Endothelial cell of umbilical vein (primary cell): Measurements from ENCODE around the gene SDR39U1.

ENCODE experiments used
- CTCF ChIP-seq, 2 donors: IDR thresholded peaks; 1 replicate in 1 of 2; 2 replicates in 1 of 2; pipeline ENCODE4 v1.5.1; 2011; ENCODE audit warnings: low read length in 2 of 2, mild to moderate bottlenecking in 2 of 2, moderate library complexity in 2 of 2, control low read depth in 1 of 2, inconsistent platforms in 1 of 2, low read depth in 1 of 2; ENCODE audit not compliant: insufficient read depth in 1 of 2; ENCODE audit errors: extremely low read depth in 1 of 2
- EZH2 ChIP-seq: IDR thresholded peaks from 2 replicates; pipeline ENCODE4 v1.6.1; 2012; ENCODE audit warnings: borderline replicate concordance, low read depth, mild to moderate bottlenecking, moderate library complexity, low read length, inconsistent platforms; ENCODE audit not compliant: severe bottlenecking
- FOS ChIP-seq: IDR thresholded peaks from 2 replicates; pipeline ENCODE4 v1.6.1; 2011; ENCODE audit warnings: mild to moderate bottlenecking, low read length, moderate library complexity, borderline replicate concordance; ENCODE audit not compliant: insufficient read depth
- GATA2 ChIP-seq: IDR thresholded peaks from 2 replicates; pipeline ENCODE4 v1.7.0; 2011; ENCODE audit warnings: low read depth, mild to moderate bottlenecking, moderate library complexity, mixed read lengths, low read length; ENCODE audit not compliant: insufficient read length, insufficient read depth
- JUN ChIP-seq: IDR thresholded peaks from 2 replicates; pipeline ENCODE4 v1.6.1; 2011; ENCODE audit warnings: borderline replicate concordance, low read depth; ENCODE audit not compliant: insufficient read length, insufficient read depth
- MAX ChIP-seq: IDR thresholded peaks from 2 replicates; pipeline ENCODE4 v1.6.1; 2011; ENCODE audit not compliant: insufficient read depth, insufficient read length
- MYC ChIP-seq: IDR thresholded peaks from one replicate; pipeline ENCODE4 v1.6.1; 2011; ENCODE audit warnings: mild to moderate bottlenecking, low read depth, low read length
- POLR2A ChIP-seq: IDR thresholded peaks from 2 replicates; pipeline ENCODE4 v1.6.1; 2012; ENCODE audit warnings: low read depth, mild to moderate bottlenecking, control low read depth, low read length
- POLR2AphosphoS5 ChIP-seq: IDR thresholded peaks from 2 replicates; pipeline ENCODE4 v1.6.1; 2012; ENCODE audit warnings: low read depth, mild to moderate bottlenecking, control low read depth, low read length, moderate library complexity; ENCODE audit not compliant: insufficient read depth

- TF ChIP-seq CTCF (IDR thresholded peaks at IDR 0.05; ENCODE audit: extremely low read depth in 1 of 2, insufficient read depth in 1 of 2, low read depth in 1 of 2, low read length in 2 of 2) (no peak), FOS (no peak), POLR2A (no peak), EZH2 (no peak), JUN (no peak), GATA2 (no peak), MAX (no peak), POLR2AphosphoS5 (no peak), MYC (no peak)
Measured at GRCh38 chr14:24408764-24409163, 33.8 kb downstream of the SDR39U1 start.
